B cell (primary cell): ENCODE measurements around the gene NEUROD4.

Experiments used
- EZH2 ChIP-seq: IDR thresholded peaks from 2 replicates; pipeline ENCODE4 v1.6.1; 2012; ENCODE audit warnings: borderline replicate concordance, low read depth, mild to moderate bottlenecking, moderate library complexity, low read length; ENCODE audit not compliant: insufficient read depth, poor library complexity, severe bottlenecking
- TF ChIP-seq, protein P1 (sequence below): fragments of 200-600 bp; IDR thresholded peaks from one replicate; pipeline ENCODE4 v1.8.0; 2022; ENCODE audit warnings: antibody characterized with exemption, mild to moderate bottlenecking

GRCh38 chr12:54981796-54982195, 38.0 kb upstream of the NEUROD4 start:
- TF ChIP-seq, protein P1, sequence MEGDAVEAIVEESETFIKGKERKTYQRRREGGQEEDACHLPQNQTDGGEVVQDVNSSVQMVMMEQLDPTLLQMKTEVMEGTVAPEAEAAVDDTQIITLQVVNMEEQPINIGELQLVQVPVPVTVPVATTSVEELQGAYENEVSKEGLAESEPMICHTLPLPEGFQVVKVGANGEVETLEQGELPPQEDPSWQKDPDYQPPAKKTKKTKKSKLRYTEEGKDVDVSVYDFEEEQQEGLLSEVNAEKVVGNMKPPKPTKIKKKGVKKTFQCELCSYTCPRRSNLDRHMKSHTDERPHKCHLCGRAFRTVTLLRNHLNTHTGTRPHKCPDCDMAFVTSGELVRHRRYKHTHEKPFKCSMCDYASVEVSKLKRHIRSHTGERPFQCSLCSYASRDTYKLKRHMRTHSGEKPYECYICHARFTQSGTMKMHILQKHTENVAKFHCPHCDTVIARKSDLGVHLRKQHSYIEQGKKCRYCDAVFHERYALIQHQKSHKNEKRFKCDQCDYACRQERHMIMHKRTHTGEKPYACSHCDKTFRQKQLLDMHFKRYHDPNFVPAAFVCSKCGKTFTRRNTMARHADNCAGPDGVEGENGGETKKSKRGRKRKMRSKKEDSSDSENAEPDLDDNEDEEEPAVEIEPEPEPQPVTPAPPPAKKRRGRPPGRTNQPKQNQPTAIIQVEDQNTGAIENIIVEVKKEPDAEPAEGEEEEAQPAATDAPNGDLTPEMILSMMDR: no peak
- TF ChIP-seq EZH2: no peak
